AG08395 (cell line): ENCODE measurements around the gene CHML.

ENCODE experiments used
- DNase-seq: peaks from one replicate; pipeline ENCODE4 v3.0.0; 2012; ENCODE audit warnings: mixed read lengths, low spot score

The CHML gene

GRCh38 chr1:241617426-241617825, 22.7 kb downstream of the CHML start:
- DNase-seq: no peak

- no peak for DNase-seq
These were observed 24.9 kb downstream of the CHML start for GRCh38 chr1:241615043-241615974.

- DNase-seq: no peak
These were observed 25.6 kb downstream of the CHML start for GRCh38 chr1:241614572-241614971.

GRCh38 chr1:241614144-241614543, 26.0 kb downstream of the CHML start:
- no peak for DNase-seq

GRCh38 chr1:241612533-241613477, 27.4 kb downstream of the CHML start:
- DNase-seq: peak; percentile 69

GRCh38 chr1:241611736-241612135, 28.4 kb downstream of the CHML start:
- DNase-seq: no peak

- DNase-seq: peak; percentile 47
These were observed 29.1 kb downstream of the CHML start for GRCh38 chr1:241611063-241611462.

GRCh38 chr1:241610056-241610815, 29.9 kb downstream of the CHML start:
- DNase-seq: no peak

- DNase-seq: peak; percentile 18
These were observed 31.7 kb downstream of the CHML start for GRCh38 chr1:241608379-241609033.

- DNase-seq: no peak
These were observed 32.7 kb downstream of the CHML start for GRCh38 chr1:241607497-241607896.

GRCh38 chr1:241606544-241606943, 33.6 kb downstream of the CHML start:
- no peak for DNase-seq

- no peak for DNase-seq
These were observed 34.9 kb downstream of the CHML start for GRCh38 chr1:241605146-241605805.

GRCh38 chr1:241603731-241604245, 36.4 kb downstream of the CHML start:
- peak; percentile 66 for DNase-seq

- peak; percentile 65 for DNase-seq
These were observed 39.7 kb downstream of the CHML start for GRCh38 chr1:241600496-241600901.

GRCh38 chr1:241598249-241598648, 41.9 kb downstream of the CHML start:
- no peak for DNase-seq

- DNase-seq: no peak
These were observed 43.5 kb downstream of the CHML start for GRCh38 chr1:241596633-241597032.

GRCh38 chr1:241593186-241593585, 47.0 kb downstream of the CHML start:
- no peak for DNase-seq

- DNase-seq: peak; percentile 48
These were observed 47.8 kb downstream of the CHML start for GRCh38 chr1:241592273-241592958.

- DNase-seq: no peak
These were observed 48.4 kb downstream of the CHML start for GRCh38 chr1:241591736-241592135.

GRCh38 chr1:241591317-241591716, 48.9 kb downstream of the CHML start:
- peak; percentile 40 for DNase-seq
